H1 (cell line): Measurements from ENCODE around the gene HTR3A. TPM values are rescaled to one million over a fixed set of nuclear protein-coding genes. Genes with fewer than 3 reads are reported as not detected.

Experiments
- BCL11A ChIP-seq, 2 experiments: IDR thresholded peaks; one replicate each; pipeline ENCODE4 v1.6.1; 2011; ENCODE audit warnings: low read depth in 2 of 2, low read length in 2 of 2, mild to moderate bottlenecking in 2 of 2
- EGR1 ChIP-seq: IDR thresholded peaks from 2 replicates; pipeline ENCODE4 v1.6.1; 2011; ENCODE audit warnings: low read depth, low read length, borderline replicate concordance
- MAFK ChIP-seq: IDR thresholded peaks from 2 replicates; pipeline ENCODE4 v1.6.1; 2012; ENCODE audit warnings: low read depth, mild to moderate bottlenecking, improper control_type of control experiment, low read length
- TAF7 ChIP-seq: optimal IDR thresholded peaks from 2 replicates; pipeline ENCODE3; 2011; ENCODE audit warnings: low read depth, mild to moderate bottlenecking, inconsistent platforms, low read length, moderate library complexity, borderline replicate concordance
- polyA plus RNA-seq, 7 experiments: library from polyadenylated mRNA; depleted of rRNA in 3 of 7; stranded (reverse) in 5 of 7; unstranded in 2 of 7; fragments of >200 nt in 5 of 7; fragments of 200-250 nt in 2 of 7; gene quantifications; 1 replicate in 5 of 7; 2 replicates in 1 of 7; 4 replicates in 1 of 7; pipeline versions ENCODE4 v1.2.1 to v1.2.3, GENCODE V29; 2011 to 2013; ENCODE audit warnings: missing spikeins in 2 of 7, mixed read lengths in 2 of 7
- total RNA-seq: library from RNA; stranded (reverse); fragmentation: NEBNext Ultra II Directional; extraction: Animal tissue kit (Norgen Biotek cat#: 25700); gene quantifications from 2 replicates; pipeline ENCODE4 v1.2.1, GENCODE V29; 2021

HTR3A gene
- total and polyA plus RNA-seq, 2 of the 8 experiments (the other 6 are each of a cell fraction or from before 2014, with no cell fraction given) = 7.5 to 8.9 TPM

DNA sequence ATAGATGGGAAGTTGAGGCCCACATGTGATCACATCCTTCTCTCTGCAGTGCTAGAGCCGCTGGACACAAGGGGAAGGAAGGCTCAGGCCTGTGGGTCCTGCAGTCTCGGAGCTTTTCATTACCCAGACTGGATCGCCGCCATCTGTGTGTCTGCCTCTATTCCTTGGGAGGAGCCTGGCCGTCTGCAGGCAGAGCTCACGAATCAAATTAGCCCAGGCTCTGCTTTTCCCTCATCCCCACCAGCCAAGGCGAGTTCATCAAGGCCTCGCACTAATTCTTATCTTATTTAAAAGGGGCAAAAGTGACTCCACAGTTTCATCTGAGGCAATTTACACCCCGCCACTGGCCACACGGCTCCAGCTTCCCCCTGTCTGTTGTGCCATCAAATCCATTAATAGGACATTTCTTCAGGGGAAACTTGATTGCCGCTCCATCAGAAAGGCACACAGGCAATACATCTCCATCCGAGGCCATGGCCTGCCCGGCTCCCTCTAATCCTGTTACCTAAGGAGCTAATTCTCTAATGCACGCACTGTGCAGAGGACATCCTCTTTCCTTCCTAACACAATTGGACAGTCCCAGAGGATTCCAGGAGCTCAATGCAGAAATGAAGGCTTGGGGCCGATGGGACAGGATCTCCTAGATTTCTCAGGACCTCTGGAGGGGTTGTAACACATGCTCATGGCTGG is 3.3 kb upstream of the HTR3A start (continued):
- TF ChIP-seq BCL11A (IDR thresholded peaks at IDR 0.05; ENCODE audit: low read depth in 2 of 2, low read length in 2 of 2) = no peak
- no peak for TF ChIP-seq TAF7
- TF ChIP-seq EGR1 = no peak
- TF ChIP-seq MAFK = no peak
